ENCODE results near the gene COL9A3. TPM values are rescaled to one million over a fixed set of nuclear protein-coding genes. Genes with fewer than 3 reads are reported as not detected.

The COL9A3 gene
- total and polyA plus RNA-seq, 2 of the 8 experiments (the other 6 are each of a cell fraction or from before 2014, with no cell fraction given): 21.7 to 80.1 TPM

GRCh38 chr20:62799036-62799435 is 17.8 kb upstream of the COL9A3 start:
- Histone ChIP-seq H2BK120ac (replicated peaks; ENCODE audit: low read depth, low read length) (no peak overlapping the region), H3K79me1 (ENCODE audit: low read depth, low read length) (no peaks in the 10 kb centered on the region), H2BK20ac (ENCODE audit: low read length) (no peak overlapping the region), H4K20me1 (replicated peaks in 1 of 2; ENCODE audit: control insufficient read depth in 1 of 2, insufficient read depth in 2 of 2, low read length in 2 of 2) (peaks cover 0 to 15% of the 10 kb centered on the region in 2 experiments), H3K9ac (replicated peaks in 1 of 4; ENCODE audit: extremely low read depth in 1 of 4, low read depth in 3 of 4, low read length in 3 of 4) (no peak overlapping the region), H3K56ac (replicated peaks; ENCODE audit: insufficient read length, low read depth, low read length) (no peak overlapping the region), H3K79me2 (ENCODE audit: control insufficient read depth in 1 of 2, insufficient read depth in 2 of 2, low read length in 2 of 2) (no peaks in the 10 kb centered on the region), H3K4me2 (ENCODE audit: insufficient read depth in 1 of 2, low read depth in 2 of 2, low read length in 2 of 2) (no peak overlapping the region), H3K18ac (ENCODE audit: extremely low read depth, low read length) (no peak overlapping the region), H4K5ac (ENCODE audit: insufficient read length, low read depth, low read length) (no peak overlapping the region), H3K4ac (replicated peaks; ENCODE audit: insufficient read length, low read depth, low read length) (no peak overlapping the region), H3K4me3 (ENCODE audit: extremely low read depth in 1 of 4, insufficient read depth in 2 of 4, low read depth in 3 of 4, low read length in 4 of 4) (no peak overlapping the region), H3K27ac (ENCODE audit: low read depth, low read length) (no peak overlapping the region), H4K91ac (replicated peaks; ENCODE audit: insufficient read length, low read length) (no peak overlapping the region), H2AFZ (ENCODE audit: low read length) (no peak overlapping the region), H3K23me2 (ENCODE audit: low read depth, low read length) (peaks cover 7% of the 10 kb centered on the region; the same call in 1 of the 2 replicates), H3K27me3 (replicated peaks in 1 of 4; ENCODE audit: control insufficient read depth in 3 of 4, extremely low read depth in 1 of 4, insufficient read depth in 3 of 4, low read length in 3 of 4) (peaks cover 0 to 22% (median 14%) of the 10 kb centered on the region in 4 experiments; a peak in 5 of 7 replicates), H4K8ac (ENCODE audit: extremely low read depth, insufficient read depth, low read length) (no peak overlapping the region), H2BK15ac (ENCODE audit: low read length) (no peak overlapping the region), H2AK5ac (ENCODE audit: low read depth, low read length) (no peak overlapping the region), H2BK5ac (ENCODE audit: low read depth, low read length) (no peak overlapping the region), H2BK12ac (ENCODE audit: low read depth, low read length) (no peak overlapping the region), H3K14ac (ENCODE audit: insufficient read length) (no peak overlapping the region), H3K36me3 (ENCODE audit: control insufficient read depth in 2 of 4, insufficient read depth in 4 of 4, low read length in 3 of 4) (peaks cover 2 to 26% (median 9%) of the 10 kb centered on the region in 4 experiments; a peak in 4 of 8 replicates), H3K4me1 (replicated peaks in 1 of 4; ENCODE audit: control insufficient read depth in 3 of 4, insufficient read depth in 4 of 4, low read length in 3 of 4) (peaks cover 0 to 7% (median 1%) of the 10 kb centered on the region in 4 experiments; a peak in 3 of 7 replicates), H3K23ac (ENCODE audit: insufficient read length) (no peak overlapping the region), H3K9me3 (ENCODE audit: insufficient read depth in 2 of 2, low read depth in 1 of 2, low read length in 1 of 2) (no peaks in the 10 kb centered on the region)
- TF ChIP-seq HDAC2 (IDR thresholded peaks at IDR 0.05; ENCODE audit: borderline replicate concordance in 1 of 2, low read depth in 2 of 2, low read length in 2 of 2): no peak
- TF ChIP-seq RNF2 (IDR thresholded peaks at IDR 0.05; ENCODE audit: borderline replicate concordance, low read depth, low read length, missing control alignments, poor library complexity, severe bottlenecking): no peak
- TF ChIP-seq HDAC6 (IDR thresholded peaks at IDR 0.05; ENCODE audit: low read depth, low read length): no peak
- no peak for TF ChIP-seq SAP30 (IDR thresholded peaks at IDR 0.05; ENCODE audit: insufficient read depth, insufficient replicate concordance, low read length)
- TF ChIP-seq SUZ12 (IDR thresholded peaks at IDR 0.05; ENCODE audit: low read length): no peak
- no peak for TF ChIP-seq SP1 (IDR thresholded peaks at IDR 0.05; ENCODE audit: low read depth, low read length)
- TF ChIP-seq EZH2 (IDR thresholded peaks at IDR 0.05; ENCODE audit: low read depth, low read length, severe bottlenecking): no peak
- TF ChIP-seq CBX8 (IDR thresholded peaks at IDR 0.05; ENCODE audit: borderline replicate concordance, low read depth, low read length): no peak
- TF ChIP-seq NANOG (IDR thresholded peaks at IDR 0.05; ENCODE audit: insufficient read depth, low read depth, low read length, poor library complexity, severe bottlenecking): no peak
- TF ChIP-seq TBP (IDR thresholded peaks at IDR 0.05; ENCODE audit: low read depth, low read length): no peak
- TF ChIP-seq POLR2A (IDR thresholded peaks at IDR 0.05; ENCODE audit: control extremely low read depth in 1 of 2, low read depth in 2 of 2, low read length in 2 of 2): no peak
- DNase-seq (ENCODE audit: low read depth in 1 of 2, low spot score in 2 of 2): no peak
- FAIRE-seq: no peak
- WGBS, 2 experiments (ENCODE audit: extremely low coverage in 1 of 2, insufficient coverage in 1 of 2, insufficient read length in 1 of 2, insufficient replicate concordance in 2 of 2, low coverage in 1 of 2, low lambda C conversion rate in 2 of 2, missing lambda C conversion rate in 1 of 2): 97% methylated on average over 7 of the region's 8 CpGs; no CpG with 5 or more reads in 1 of the 2 experiments
- POLR2A ChIA-PET (ENCODE audit: partially characterized antibody): interaction anchor here (0.6 to 1.3 kb wide), 2 partner anchors 16 to 17 kb away, joined by 3 to 4 read pairs; no protein-coding TSS in a partner anchor
- CTCF ChIA-PET (ENCODE audit: partially characterized antibody): interaction anchor here (0.6 to 6.2 kb wide), 3 partner anchors 8 to 16 kb away, joined by 3 to 37 read pairs (median 3); no protein-coding TSS in a partner anchor

Measured in H1 (cell line).